Large intestine (tissue), 3 donors: ENCODE data around the gene PIGU. TPM values are rescaled to one million over a fixed set of nuclear protein-coding genes. Genes with fewer than 3 reads are reported as not detected.

ENCODE experiments used
- DNase-seq, 2 donors: peaks; one replicate each; pipeline versions ENCODE4 v3.0.0 to v3.0.0-alpha.2; 2013
- H3K27ac ChIP-seq: one replicate; pipeline ENCODE4 v1.5.1; 2013; ENCODE audit warnings: low read length
- H3K27me3 ChIP-seq: 2 replicates; pipeline ENCODE4 v1.6.1; 2013; ENCODE audit warnings: low read length; ENCODE audit not compliant: control insufficient read depth, insufficient read depth
- H3K36me3 ChIP-seq: 2 replicates; pipeline ENCODE4 v1.6.1; 2013; ENCODE audit warnings: low read length; ENCODE audit not compliant: control insufficient read depth, insufficient read depth
- H3K4me1 ChIP-seq: one replicate; pipeline ENCODE4 v1.6.1; 2013; ENCODE audit warnings: low read length; ENCODE audit not compliant: control insufficient read depth, insufficient read depth
- H3K4me3 ChIP-seq: one replicate; pipeline ENCODE4 v1.5.1; 2013; ENCODE audit warnings: low read length
- H3K9me3 ChIP-seq: one replicate; pipeline ENCODE4 v1.6.1; 2013; ENCODE audit warnings: mild to moderate bottlenecking, low read depth, low read length, moderate library complexity; ENCODE audit not compliant: control insufficient read depth
- WGBS: methylation state at CpG from one replicate; pipeline ENCODE4 v1.1.5; 2013; ENCODE audit warnings: low lambda C conversion rate; ENCODE audit not compliant: insufficient coverage; 5-methylcytosine and 5-hydroxymethylcytosine counted together
- polyA plus RNA-seq: library from polyadenylated mRNA; unstranded; fragments of 120-200 nt; gene quantifications from one replicate; pipeline ENCODE4 v1.2.1, GENCODE V29; 2013

Gene PIGU
- polyA plus RNA-seq, 1 donor: 25.3 TPM

DNA sequence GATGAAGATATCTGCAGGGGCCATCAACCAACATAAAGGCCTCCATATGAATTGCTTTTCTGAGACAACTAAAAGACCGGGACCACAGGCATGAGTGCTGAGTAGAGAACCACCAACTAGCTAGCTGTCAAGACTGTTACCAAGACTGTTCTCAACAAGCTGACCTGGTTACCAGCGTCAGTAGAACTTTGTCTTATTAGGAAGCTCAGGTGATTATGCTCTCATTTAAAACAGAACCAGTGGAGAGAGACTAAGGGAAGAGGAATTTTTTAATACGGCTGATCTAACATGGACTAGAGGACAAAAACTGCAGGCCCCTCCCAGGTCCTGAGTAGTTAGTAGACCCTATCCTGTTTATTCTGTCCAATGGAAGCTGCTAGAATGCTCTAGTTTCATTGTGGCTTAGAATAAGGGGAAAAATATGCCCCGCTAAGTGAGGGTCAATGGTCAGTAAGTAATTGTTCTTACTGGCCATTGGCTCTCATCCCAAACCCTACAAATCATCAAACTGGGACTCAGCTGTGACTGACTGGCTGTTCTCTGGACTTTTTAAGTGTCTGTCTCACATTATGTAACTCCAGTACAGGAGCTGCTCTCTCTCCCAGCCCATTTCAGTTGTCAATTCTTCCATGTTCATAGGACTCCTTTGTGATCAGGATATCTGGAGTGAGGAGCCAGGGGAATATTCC lies 164.5 kb downstream of the PIGU start:
- H3K36me3 ChIP-seq: peaks cover 13% of the 10 kb centered on the region
- peak in 1 of 2 donors; percentile 52 for DNase-seq
- H3K27me3 ChIP-seq: no peaks in the 10 kb centered on the region
- peaks cover 26% of the 10 kb centered on the region for H3K4me1 ChIP-seq
- H3K27ac ChIP-seq: peak overlapping the region; percentile 66
- no peak overlapping the region for H3K4me3 ChIP-seq
- H3K9me3 ChIP-seq: no peaks in the 10 kb centered on the region
- no CpG with 5 or more reads among the region's 4 CpGs for WGBS

DNA sequence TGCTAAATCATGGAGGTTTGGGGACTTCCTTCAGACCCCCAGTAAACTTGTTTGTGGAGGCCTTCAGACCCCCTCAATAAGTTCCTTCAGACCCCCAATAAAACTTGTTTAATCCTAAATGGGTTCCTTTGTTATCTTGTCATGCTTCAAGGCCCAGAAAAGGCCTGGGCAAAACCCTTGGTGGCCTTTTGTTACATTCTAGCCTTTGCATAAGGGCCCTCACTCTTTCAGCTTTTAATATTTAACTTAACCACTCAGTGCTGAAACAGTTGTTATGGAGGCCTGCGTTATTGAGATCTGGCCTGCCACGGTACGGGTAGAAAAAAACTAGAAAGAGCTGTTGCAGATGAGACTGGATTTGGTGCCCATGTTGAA lies 165.0 kb downstream of the PIGU start:
- H3K4me1 ChIP-seq: peaks cover 26% of the 10 kb centered on the region
- no peak for DNase-seq
- peaks cover 13% of the 10 kb centered on the region for H3K36me3 ChIP-seq
- H3K27ac ChIP-seq: peak overlapping the region; percentile 66
- no peak overlapping the region for H3K4me3 ChIP-seq
- H3K9me3 ChIP-seq: no peaks in the 10 kb centered on the region
- WGBS: no CpG with 5 or more reads among the region's 3 CpGs
- H3K27me3 ChIP-seq: no peaks in the 10 kb centered on the region

DNA sequence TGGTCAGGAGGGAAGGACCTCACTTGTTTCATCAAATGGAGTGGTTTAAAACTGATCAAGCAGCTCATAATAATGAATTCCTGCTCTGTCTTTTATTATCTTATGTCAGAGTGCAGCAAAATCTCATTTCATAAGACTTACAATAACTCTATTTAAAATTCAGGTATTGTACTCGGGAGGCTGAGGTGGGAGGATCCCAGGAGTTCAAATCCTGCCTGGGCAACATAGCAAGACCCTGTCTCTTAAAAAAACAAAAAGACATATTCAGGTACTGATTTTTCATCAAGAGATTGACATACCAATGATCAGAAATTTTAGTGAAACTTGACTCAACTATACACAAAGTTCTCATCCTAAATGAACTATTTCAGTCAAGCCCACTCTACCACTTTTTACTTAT lies 166.3 kb downstream of the PIGU start:
- Histone ChIP-seq H3K36me3 (peaks cover 21% of the 10 kb centered on the region), H3K4me1 (peaks cover 26% of the 10 kb centered on the region), H3K27me3 (no peaks in the 10 kb centered on the region), H3K27ac (no peak overlapping the region), H3K4me3 (no peak overlapping the region), H3K9me3 (no peaks in the 10 kb centered on the region)
- no peak for DNase-seq
- 100% methylated on average over 1 of the region's 1 CpG for WGBS

Other genes starting within 250 kb of the PIGU start
- gene DYNLRB1, start 160.7 kb downstream of the PIGU start, polyA plus RNA-seq: 164 TPM
- gene MAP1LC3A, start 118.4 kb downstream of the PIGU start, polyA plus RNA-seq: 40.9 TPM
- 11.2 TPM for gene TP53INP2, start 27.3 kb upstream of the PIGU start, polyA plus RNA-seq
- 25.7 TPM for gene NCOA6, start 148.6 kb upstream of the PIGU start, polyA plus RNA-seq
- 7.9 TPM for gene GGT7, start 195.8 kb upstream of the PIGU start, polyA plus RNA-seq
- gene ACSS2, start 199.5 kb upstream of the PIGU start, polyA plus RNA-seq: 30.4 TPM